HepG2 (cell line): Measurements from ENCODE around the gene COBL. TPM values are rescaled to one million over a fixed set of nuclear protein-coding genes. Genes with fewer than 3 reads are reported as not detected.

Experiments
- ATAC-seq: fragments of 200-7000 bp; cut with Tn5 transposase; 3 replicates; pipeline ENCODE4 v1.9.1; 2020; ENCODE audit warnings: mild to moderate bottlenecking, moderate library complexity
- BruUV-seq: library from RNA; stranded (reverse); fragments of 400-500 nt; replicated peaks from 2 replicates; lab custom pipeline; 2021; lab: Mats Ljungman, UMichigan
- CTCF ChIA-PET: fragments of 300-600 bp; formaldehyde crosslinking; extraction: SDS; loops from one replicate; lab custom pipeline; 2021; ENCODE audit warnings: low total read pairs, inconsistent platforms, low intra/inter-chr PET ratio; lab: Yijun Ruan, JAX
- POLR2A ChIA-PET: fragments of 350-600 bp; sonication (Branson Sonifier 250); formaldehyde crosslinking; loops from one replicate; lab custom pipeline; 2020; ENCODE audit warnings: antibody characterized with exemption, inconsistent platforms; lab: Yijun Ruan, JAX
- DNase-seq: peaks from one replicate; pipeline ENCODE4 v3.0.0-alpha.2; 2015; ENCODE audit warnings: low spot score
- FAIRE-seq: peaks from 3 replicates; lab custom pipeline; 2011; peaks lifted over from hg19 to GRCh38; lab: Jason Lieb, UNC
- H2AFZ ChIP-seq: one replicate; pipeline ENCODE4 v1.6.1; 2011; ENCODE audit warnings: low read length, inconsistent platforms
- H3K27ac ChIP-seq: fragments of 300-600 bp; 3 replicates; pipeline ENCODE4 v1.8.0; 2011; ENCODE audit warnings: mixed run types, mild to moderate bottlenecking, mixed read lengths, low read length, inconsistent platforms; ENCODE audit not compliant: insufficient read depth; ENCODE audit errors: extremely low read length
- H3K27me3 ChIP-seq, 2 experiments: fragments of 200-600 bp in 1 of 2; 2 replicates in 1 of 2; 3 replicates in 1 of 2; pipeline versions ENCODE4 v1.6.0 to v1.8.0; 2011; ENCODE audit warnings: low read length in 2 of 2, mild to moderate bottlenecking in 2 of 2, moderate library complexity in 2 of 2, inconsistent platforms in 1 of 2; ENCODE audit not compliant: insufficient read depth in 2 of 2, control insufficient read depth in 1 of 2
- H3K36me3 ChIP-seq, 2 experiments: fragments of 200-600 bp in 1 of 2; replicated peaks in 1 of 2; 2 replicates in 1 of 2; 3 replicates in 1 of 2; pipeline versions ENCODE4 v1.5.1 to v1.8.0; 2011; ENCODE audit warnings: low read length in 2 of 2, inconsistent platforms in 1 of 2; ENCODE audit not compliant: insufficient read depth in 2 of 2, control insufficient read depth in 1 of 2
- H3K4me1 ChIP-seq: 2 replicates; pipeline ENCODE4 v1.5.1; 2012; ENCODE audit warnings: low read length, inconsistent platforms; ENCODE audit not compliant: insufficient read depth
- H3K4me2 ChIP-seq: 2 replicates; pipeline ENCODE4 v1.6.0; 2011; ENCODE audit warnings: low read depth, low read length, inconsistent platforms
- H3K4me3 ChIP-seq, 3 experiments: fragments of 200-600 bp in 1 of 3; sonication (generic), shearing (Covaris generic) in 1 of 3; replicated peaks in 1 of 3; 2 replicates each; pipeline ENCODE4 v1.5.1; 2011 to 2016; ENCODE audit warnings: low read length in 3 of 3, inconsistent platforms in 2 of 3, low read depth in 2 of 3, mild to moderate bottlenecking in 2 of 3, control low read depth in 1 of 3, mixed read lengths in 1 of 3; ENCODE audit not compliant: insufficient read depth in 1 of 3
- H3K79me2 ChIP-seq: one replicate; pipeline ENCODE4 v1.6.1; 2011; ENCODE audit warnings: low read length, inconsistent platforms; ENCODE audit not compliant: insufficient read depth
- H3K9ac ChIP-seq: 2 replicates; pipeline ENCODE4 v1.6.0; 2011; ENCODE audit warnings: mild to moderate bottlenecking, low read depth, low read length, inconsistent platforms; ENCODE audit not compliant: insufficient read depth
- H3K9me3 ChIP-seq: 2 replicates; pipeline ENCODE4 v1.5.1; 2012; ENCODE audit warnings: mild to moderate bottlenecking, low read length
- H4K20me1 ChIP-seq: 2 replicates; pipeline ENCODE4 v1.6.0; 2011; ENCODE audit warnings: inconsistent platforms, mild to moderate bottlenecking, low read length, moderate library complexity; ENCODE audit not compliant: insufficient read depth
- ATF7-NPFF ChIP-seq: sonication (generic); formaldehyde crosslinking; IDR thresholded peaks from 2 replicates; pipeline ENCODE4 v1.8.1; 2023; ENCODE audit warnings: mild to moderate bottlenecking, low read depth, missing genetic modification reagents, moderate library complexity
- CEBPG ChIP-seq: IDR thresholded peaks from 2 replicates; pipeline ENCODE4 v1.6.1; 2016
- FOXA3 ChIP-seq: IDR thresholded peaks from 2 replicates; pipeline ENCODE4 v1.6.1; 2016; ENCODE audit warnings: missing genetic modification reagents, missing compliant biosample characterization
- JUND ChIP-seq: sonication (generic); formaldehyde crosslinking; IDR thresholded peaks from 2 replicates; pipeline ENCODE4 v1.8.0; 2022; ENCODE audit warnings: mild to moderate bottlenecking, missing genetic modification reagents
- KAT7 ChIP-seq: IDR thresholded peaks from 2 replicates; pipeline ENCODE4 v1.6.1; 2018; ENCODE audit warnings: borderline replicate concordance, missing compliant biosample characterization
- SP5 ChIP-seq: IDR thresholded peaks from 2 replicates; pipeline ENCODE4 v1.6.1; 2016; ENCODE audit warnings: low read depth, borderline replicate concordance
- ZKSCAN1 ChIP-seq: fragments of 150-350 bp; IDR thresholded peaks from 2 replicates; pipeline ENCODE4 v1.6.1; 2014; ENCODE audit warnings: low read length
- ZNF253 ChIP-seq: sonication (generic); formaldehyde crosslinking; IDR thresholded peaks from 2 replicates; pipeline ENCODE4 v1.8.0; 2022; ENCODE audit warnings: mild to moderate bottlenecking, missing genetic modification reagents, borderline replicate concordance
- ZNF354B ChIP-seq: sonication (generic); formaldehyde crosslinking; IDR thresholded peaks from 2 replicates; pipeline ENCODE4 v1.8.0; 2022; ENCODE audit warnings: mild to moderate bottlenecking, missing genetic modification reagents
- ZNF7 ChIP-seq: IDR thresholded peaks from 2 replicates; pipeline ENCODE4 v1.6.1; 2016; ENCODE audit warnings: missing biosample characterization, missing genetic modification reagents
- ZNF839 ChIP-seq: sonication (generic); formaldehyde crosslinking; IDR thresholded peaks from 2 replicates; pipeline ENCODE4 v1.4.0; 2020; ENCODE audit warnings: missing genetic modification reagents, mild to moderate bottlenecking, borderline replicate concordance
- WGBS: methylation state at CpG from one replicate; pipeline ENCODE4 v1.1.6; 2017; ENCODE audit warnings: low lambda C conversion rate; 5-methylcytosine and 5-hydroxymethylcytosine counted together
- in situ Hi-C: cut with HindIII; loops from 2 replicates; pipeline ENCODE4 v1.10.0; 2017; ENCODE audit warnings: low pct_unique_long_range_greater_than_20kb; ENCODE audit not compliant: extremely low pct_ligation_motif_present
- intact Hi-C: fragments of 100-400 bp; cut with micrococcal nuclease; formaldehyde crosslinking; loops from one replicate; pipeline ENCODE4 v1.10.0; 2022; ENCODE audit not compliant: unreplicated experiment
- polyA plus RNA-seq, 8 experiments: library from polyadenylated mRNA; depleted of rRNA in 3 of 8; stranded (reverse) in 7 of 8; unstranded in 1 of 8; fragments of >200 nt; fragmentation: Illumina TruSeq in 4 of 8; extraction: Trizol in 4 of 8; gene quantifications; 2 replicates each; pipeline versions ENCODE4 v1.2.1 to v1.2.3, GENCODE V29; 2011 to 2016; ENCODE audit warnings: low read depth in 4 of 8, missing spikeins in 1 of 8, mixed read lengths in 1 of 8; ENCODE audit not compliant: insufficient read depth in 1 of 8
- total RNA-seq, 5 experiments: library from RNA; depleted of rRNA; stranded (reverse); fragments of >200 nt; fragmentation: Illumina TruSeq; extraction: Trizol; gene quantifications; 2 replicates each; pipeline ENCODE4 v1.2.3, GENCODE V29; 2016; ENCODE audit warnings: low read depth in 1 of 5
- TF ChIP-seq, protein P1 (sequence below): sonication (generic); formaldehyde crosslinking; conservative IDR thresholded peaks from 2 replicates; pipeline ENCODE4 v1.4.0; 2020; ENCODE audit warnings: missing genetic modification reagents
- TF ChIP-seq, protein P2 (sequence below): sonication (generic); formaldehyde crosslinking; IDR thresholded peaks from 2 replicates; pipeline ENCODE4 v1.9.0; 2021; ENCODE audit warnings: mild to moderate bottlenecking, missing genetic modification reagents
- TF ChIP-seq, protein P3 (sequence below): sonication (generic); formaldehyde crosslinking; conservative IDR thresholded peaks from 2 replicates; pipeline ENCODE4 v1.5.0; 2020; ENCODE audit warnings: missing genetic modification reagents

Gene COBL
- total and polyA plus RNA-seq, 2 of the 13 experiments (the other 11 are each of a cell fraction or from before 2014, with no cell fraction given): 3.8 to 4.9 TPM

DNA sequence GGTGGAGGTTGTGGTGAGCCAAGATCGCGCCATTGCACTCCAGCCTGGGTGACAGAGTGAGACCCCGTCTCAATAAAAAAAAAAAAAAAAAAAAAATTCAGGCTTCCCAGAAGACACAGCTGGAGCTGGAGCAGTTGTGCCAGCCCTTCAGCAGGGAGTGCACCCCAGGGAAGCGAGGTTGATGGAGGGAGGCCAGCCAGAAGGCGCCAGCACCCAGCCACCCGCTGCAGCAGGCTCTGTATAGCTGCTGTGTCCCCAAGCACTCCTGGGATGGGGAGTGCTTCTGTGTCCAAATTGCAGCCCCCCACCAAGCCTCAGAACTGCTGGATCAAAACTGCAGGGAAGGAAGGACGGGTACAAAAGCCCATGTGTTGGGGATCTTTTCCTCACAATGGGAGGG is 47.8 kb downstream of the COBL start:
- 90% methylated on average over 6 of the region's 7 CpGs for WGBS

More for the DNA sequence above, 47.8 kb downstream of the COBL start:
- FAIRE-seq (no peak), DNase-seq (no peak), ATAC-seq (no peak)
- Histone ChIP-seq H3K9me3 (no peaks in the 10 kb centered on the region), H3K4me1 (peaks cover 36% of the 10 kb centered on the region), H3K9ac (no peak overlapping the region), H3K79me2 (peaks cover 29% of the 10 kb centered on the region), H3K27ac (no peak overlapping the region), H3K4me2 (no peak overlapping the region), H3K27me3 (no peaks in the 10 kb centered on the region), H2AFZ (no peak overlapping the region), H3K4me3 (no peak overlapping the region), H4K20me1 (no peaks in the 10 kb centered on the region), H3K36me3 (no peaks in the 10 kb centered on the region)
- POLR2A ChIA-PET: no interaction called here
- in situ Hi-C loops: no loop called here
- no TSS peak for BruUV-seq
- CTCF ChIA-PET: no interaction called here
- intact Hi-C loops: no loop called here
- TF ChIP-seq, protein P1, sequence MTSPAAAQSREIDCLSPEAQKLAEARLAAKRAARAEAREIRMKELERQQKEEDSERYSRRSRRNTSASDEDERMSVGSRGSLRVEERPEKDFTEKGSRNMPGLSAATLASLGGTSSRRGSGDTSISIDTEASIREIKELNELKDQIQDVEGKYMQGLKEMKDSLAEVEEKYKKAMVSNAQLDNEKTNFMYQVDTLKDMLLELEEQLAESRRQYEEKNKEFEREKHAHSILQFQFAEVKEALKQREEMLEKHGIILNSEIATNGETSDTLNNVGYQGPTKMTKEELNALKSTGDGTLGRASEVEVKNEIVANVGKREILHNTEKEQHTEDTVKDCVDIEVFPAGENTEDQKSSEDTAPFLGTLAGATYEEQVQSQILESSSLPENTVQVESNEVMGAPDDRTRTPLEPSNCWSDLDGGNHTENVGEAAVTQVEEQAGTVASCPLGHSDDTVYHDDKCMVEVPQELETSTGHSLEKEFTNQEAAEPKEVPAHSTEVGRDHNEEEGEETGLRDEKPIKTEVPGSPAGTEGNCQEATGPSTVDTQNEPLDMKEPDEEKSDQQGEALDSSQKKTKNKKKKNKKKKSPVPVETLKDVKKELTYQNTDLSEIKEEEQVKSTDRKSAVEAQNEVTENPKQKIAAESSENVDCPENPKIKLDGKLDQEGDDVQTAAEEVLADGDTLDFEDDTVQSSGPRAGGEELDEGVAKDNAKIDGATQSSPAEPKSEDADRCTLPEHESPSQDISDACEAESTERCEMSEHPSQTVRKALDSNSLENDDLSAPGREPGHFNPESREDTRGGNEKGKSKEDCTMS: no peak
- no peak for TF ChIP-seq ZNF839 (CRISPR knock-in tag)
- TF ChIP-seq ZKSCAN1: no peak
- no peak for TF ChIP-seq FOXA3 (CRISPR knock-in tag)
- no peak for TF ChIP-seq ZNF354B (CRISPR knock-in tag)
- no peak for TF ChIP-seq ATF7-NPFF (CRISPR knock-in tag)
- TF ChIP-seq SP5: no peak
- TF ChIP-seq CEBPG (CRISPR knock-in tag): no peak
- TF ChIP-seq, protein P2, sequence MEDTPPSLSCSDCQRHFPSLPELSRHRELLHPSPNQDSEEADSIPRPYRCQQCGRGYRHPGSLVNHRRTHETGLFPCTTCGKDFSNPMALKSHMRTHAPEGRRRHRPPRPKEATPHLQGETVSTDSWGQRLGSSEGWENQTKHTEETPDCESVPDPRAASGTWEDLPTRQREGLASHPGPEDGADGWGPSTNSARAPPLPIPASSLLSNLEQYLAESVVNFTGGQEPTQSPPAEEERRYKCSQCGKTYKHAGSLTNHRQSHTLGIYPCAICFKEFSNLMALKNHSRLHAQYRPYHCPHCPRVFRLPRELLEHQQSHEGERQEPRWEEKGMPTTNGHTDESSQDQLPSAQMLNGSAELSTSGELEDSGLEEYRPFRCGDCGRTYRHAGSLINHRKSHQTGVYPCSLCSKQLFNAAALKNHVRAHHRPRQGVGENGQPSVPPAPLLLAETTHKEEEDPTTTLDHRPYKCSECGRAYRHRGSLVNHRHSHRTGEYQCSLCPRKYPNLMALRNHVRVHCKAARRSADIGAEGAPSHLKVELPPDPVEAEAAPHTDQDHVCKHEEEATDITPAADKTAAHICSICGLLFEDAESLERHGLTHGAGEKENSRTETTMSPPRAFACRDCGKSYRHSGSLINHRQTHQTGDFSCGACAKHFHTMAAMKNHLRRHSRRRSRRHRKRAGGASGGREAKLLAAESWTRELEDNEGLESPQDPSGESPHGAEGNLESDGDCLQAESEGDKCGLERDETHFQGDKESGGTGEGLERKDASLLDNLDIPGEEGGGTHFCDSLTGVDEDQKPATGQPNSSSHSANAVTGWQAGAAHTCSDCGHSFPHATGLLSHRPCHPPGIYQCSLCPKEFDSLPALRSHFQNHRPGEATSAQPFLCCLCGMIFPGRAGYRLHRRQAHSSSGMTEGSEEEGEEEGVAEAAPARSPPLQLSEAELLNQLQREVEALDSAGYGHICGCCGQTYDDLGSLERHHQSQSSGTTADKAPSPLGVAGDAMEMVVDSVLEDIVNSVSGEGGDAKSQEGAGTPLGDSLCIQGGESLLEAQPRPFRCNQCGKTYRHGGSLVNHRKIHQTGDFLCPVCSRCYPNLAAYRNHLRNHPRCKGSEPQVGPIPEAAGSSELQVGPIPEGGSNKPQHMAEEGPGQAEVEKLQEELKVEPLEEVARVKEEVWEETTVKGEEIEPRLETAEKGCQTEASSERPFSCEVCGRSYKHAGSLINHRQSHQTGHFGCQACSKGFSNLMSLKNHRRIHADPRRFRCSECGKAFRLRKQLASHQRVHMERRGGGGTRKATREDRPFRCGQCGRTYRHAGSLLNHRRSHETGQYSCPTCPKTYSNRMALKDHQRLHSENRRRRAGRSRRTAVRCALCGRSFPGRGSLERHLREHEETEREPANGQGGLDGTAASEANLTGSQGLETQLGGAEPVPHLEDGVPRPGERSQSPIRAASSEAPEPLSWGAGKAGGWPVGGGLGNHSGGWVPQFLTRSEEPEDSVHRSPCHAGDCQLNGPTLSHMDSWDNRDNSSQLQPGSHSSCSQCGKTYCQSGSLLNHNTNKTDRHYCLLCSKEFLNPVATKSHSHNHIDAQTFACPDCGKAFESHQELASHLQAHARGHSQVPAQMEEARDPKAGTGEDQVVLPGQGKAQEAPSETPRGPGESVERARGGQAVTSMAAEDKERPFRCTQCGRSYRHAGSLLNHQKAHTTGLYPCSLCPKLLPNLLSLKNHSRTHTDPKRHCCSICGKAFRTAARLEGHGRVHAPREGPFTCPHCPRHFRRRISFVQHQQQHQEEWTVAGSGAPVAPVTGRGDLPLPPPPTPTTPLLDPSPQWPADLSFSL (CRISPR knock-in tag): no peak
- no peak for TF ChIP-seq JUND
- TF ChIP-seq KAT7 (CRISPR knock-in tag): no peak
- TF ChIP-seq, protein P3, sequence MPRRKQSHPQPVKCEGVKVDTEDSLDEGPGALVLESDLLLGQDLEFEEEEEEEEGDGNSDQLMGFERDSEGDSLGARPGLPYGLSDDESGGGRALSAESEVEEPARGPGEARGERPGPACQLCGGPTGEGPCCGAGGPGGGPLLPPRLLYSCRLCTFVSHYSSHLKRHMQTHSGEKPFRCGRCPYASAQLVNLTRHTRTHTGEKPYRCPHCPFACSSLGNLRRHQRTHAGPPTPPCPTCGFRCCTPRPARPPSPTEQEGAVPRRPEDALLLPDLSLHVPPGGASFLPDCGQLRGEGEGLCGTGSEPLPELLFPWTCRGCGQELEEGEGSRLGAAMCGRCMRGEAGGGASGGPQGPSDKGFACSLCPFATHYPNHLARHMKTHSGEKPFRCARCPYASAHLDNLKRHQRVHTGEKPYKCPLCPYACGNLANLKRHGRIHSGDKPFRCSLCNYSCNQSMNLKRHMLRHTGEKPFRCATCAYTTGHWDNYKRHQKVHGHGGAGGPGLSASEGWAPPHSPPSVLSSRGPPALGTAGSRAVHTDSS (CRISPR knock-in tag): no peak
- no peak for TF ChIP-seq ZNF7
- TF ChIP-seq ZNF253 (CRISPR knock-in tag): no peak
